OCI-LY7 (cell line): ENCODE results near the gene ST6GALNAC6. TPM values are rescaled to one million over a fixed set of nuclear protein-coding genes. Genes with fewer than 3 reads are reported as not detected.
A peak's percentile ranks its signal among the peaks of the same experiment; 100 is the strongest.

Source experiments
- BruUV-seq: library from RNA; stranded (reverse); fragments of 400-500 nt; replicated peaks from 2 replicates; lab custom pipeline; 2021; lab: Mats Ljungman, UMichigan
- CTCF ChIA-PET: fragments of 300-600 bp; sonication (Branson Sonifier 250); formaldehyde crosslinking; loops from one replicate; lab custom pipeline; 2022; ENCODE audit warnings: antibody characterized with exemption; ENCODE audit not compliant: unreplicated experiment; lab: Charles Lee
- POLR2A ChIA-PET: fragments of 300-600 bp; sonication (Branson Sonifier 250); formaldehyde crosslinking; loops from one replicate; lab custom pipeline; 2022; ENCODE audit warnings: antibody characterized with exemption; lab: Charles Lee
- DNase-seq: peaks from one replicate; pipeline ENCODE4 v3.0.0-alpha.2; 2015; ENCODE audit warnings: low spot score
- H2AFZ ChIP-seq: fragments of 200-600 bp; sonication (generic), shearing (Covaris generic); 2 replicates; pipeline ENCODE4 v1.6.1; 2014; ENCODE audit warnings: mild to moderate bottlenecking, antibody characterized with exemption, low read length, moderate library complexity
- H3K27ac ChIP-seq: fragments of 200-600 bp; sonication (generic); 2 replicates; pipeline ENCODE4 v1.5.1; 2014; ENCODE audit warnings: mixed run types, low read depth, mild to moderate bottlenecking, moderate library complexity, low read length, inconsistent platforms; ENCODE audit not compliant: poor library complexity, severe bottlenecking
- H3K36me3 ChIP-seq: fragments of 200-600 bp; sonication (generic); 2 replicates; pipeline ENCODE4 v1.6.1; 2014; ENCODE audit warnings: mild to moderate bottlenecking, antibody characterized with exemption, low read length, moderate library complexity, mixed read lengths; ENCODE audit not compliant: insufficient read depth
- H3K4me1 ChIP-seq: fragments of 200-600 bp; sonication (generic); 2 replicates; pipeline ENCODE4 v1.5.1; 2014; ENCODE audit warnings: mild to moderate bottlenecking, low read length; ENCODE audit not compliant: insufficient read depth, poor library complexity, severe bottlenecking
- H3K4me2 ChIP-seq: fragments of 200-600 bp; sonication (generic); 2 replicates; pipeline ENCODE4 v1.6.1; 2014; ENCODE audit warnings: mild to moderate bottlenecking, low read length
- H3K4me3 ChIP-seq: fragments of 200-600 bp; sonication (generic); 2 replicates; pipeline ENCODE4 v1.5.1; 2014; ENCODE audit warnings: mild to moderate bottlenecking, low read depth, low read length; ENCODE audit not compliant: poor library complexity, severe bottlenecking
- H3K79me2 ChIP-seq: fragments of 200-600 bp; sonication (generic); 2 replicates; pipeline ENCODE4 v1.6.1; 2016; ENCODE audit warnings: low read depth, mild to moderate bottlenecking, low read length, moderate library complexity, mixed read lengths; ENCODE audit not compliant: insufficient read depth
- H3K9me2 ChIP-seq: fragments of 200-600 bp; sonication (generic); 2 replicates; pipeline ENCODE4 v1.6.1; 2016; ENCODE audit warnings: mild to moderate bottlenecking, low read length, mixed read lengths; ENCODE audit not compliant: insufficient read depth
- H3K9me3 ChIP-seq: fragments of 200-600 bp; sonication (generic); 2 replicates; pipeline ENCODE4 v1.6.1; 2014; ENCODE audit warnings: mild to moderate bottlenecking, mixed run types, low read length, mixed read lengths
- H4K20me1 ChIP-seq: fragments of 200-600 bp; sonication (generic); 2 replicates; pipeline ENCODE4 v1.6.1; 2014; ENCODE audit warnings: mild to moderate bottlenecking, antibody characterized with exemption, low read length, moderate library complexity, mixed read lengths; ENCODE audit not compliant: insufficient read depth
- EZH2phosphoT487 ChIP-seq: fragments of 200-600 bp; sonication (generic); IDR thresholded peaks from 2 replicates; pipeline ENCODE4 v1.6.1; 2018; ENCODE audit warnings: low read depth, borderline replicate concordance, mild to moderate bottlenecking, mixed run types, antibody characterized with exemption, low read length, moderate library complexity, mixed read lengths
- intact Hi-C: fragments of 100-400 bp; cut with micrococcal nuclease; formaldehyde crosslinking; loops from one replicate; pipeline ENCODE4 v1.10.0; 2022; ENCODE audit not compliant: unreplicated experiment
- total RNA-seq, 2 experiments: library from RNA; depleted of rRNA in 1 of 2; stranded (reverse); fragments of >200 nt in 1 of 2; shearing (Covaris generic) in 1 of 2; gene quantifications; 2 replicates each; pipeline ENCODE4 v1.2.3, GENCODE V29; 2014 to 2022
- TF ChIP-seq, protein P1 (sequence below): fragments of 200-600 bp; sonication (generic); conservative IDR thresholded peaks from 2 replicates; pipeline ENCODE4 v1.5.1; 2014; ENCODE audit warnings: mild to moderate bottlenecking, antibody characterized with exemption, low read length, moderate library complexity, mixed read lengths

Gene ST6GALNAC6
- total RNA-seq, 2 experiments from 2014 or later = 43.7 to 51.3 TPM

DNA sequence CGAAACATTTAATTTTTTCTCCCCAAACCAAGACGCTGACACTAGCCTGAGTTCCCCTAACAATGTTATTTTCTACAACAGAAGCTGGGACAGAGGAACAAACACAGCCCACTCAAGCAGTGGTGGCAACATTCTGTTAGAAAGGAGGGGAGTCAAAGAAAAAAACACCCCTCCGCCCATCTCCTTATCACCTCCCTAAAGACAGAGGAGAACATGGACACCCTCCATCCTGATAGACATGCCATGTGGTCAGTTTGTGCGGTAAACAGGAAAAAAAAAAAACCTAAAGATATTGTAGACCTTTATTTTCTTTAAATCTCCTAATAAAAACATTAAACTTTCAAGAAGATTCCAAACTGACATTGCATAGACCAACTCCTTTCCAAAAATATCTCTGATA, 41.2 kb upstream of the ST6GALNAC6 start:
- peaks cover 7% of the 10 kb centered on the region; the same call in 1 of the 2 replicates for H4K20me1 ChIP-seq
- peaks cover 62% of the 10 kb centered on the region for H3K36me3 ChIP-seq
- peaks cover 19% of the 10 kb centered on the region; the same call in 1 of the 2 replicates for H3K79me2 ChIP-seq
- H3K9me3 ChIP-seq = no peaks in the 10 kb centered on the region
- ChIA-PET CTCF (no interaction called here), POLR2A (interaction anchor here (0.7 kb wide), 1 partner anchor 38 kb away, joined by 3 read pairs; no protein-coding TSS in a partner anchor)
- no TSS peak for BruUV-seq
- no peak overlapping the region for H3K4me3 ChIP-seq
- no peak for DNase-seq
- TF ChIP-seq, protein P1, sequence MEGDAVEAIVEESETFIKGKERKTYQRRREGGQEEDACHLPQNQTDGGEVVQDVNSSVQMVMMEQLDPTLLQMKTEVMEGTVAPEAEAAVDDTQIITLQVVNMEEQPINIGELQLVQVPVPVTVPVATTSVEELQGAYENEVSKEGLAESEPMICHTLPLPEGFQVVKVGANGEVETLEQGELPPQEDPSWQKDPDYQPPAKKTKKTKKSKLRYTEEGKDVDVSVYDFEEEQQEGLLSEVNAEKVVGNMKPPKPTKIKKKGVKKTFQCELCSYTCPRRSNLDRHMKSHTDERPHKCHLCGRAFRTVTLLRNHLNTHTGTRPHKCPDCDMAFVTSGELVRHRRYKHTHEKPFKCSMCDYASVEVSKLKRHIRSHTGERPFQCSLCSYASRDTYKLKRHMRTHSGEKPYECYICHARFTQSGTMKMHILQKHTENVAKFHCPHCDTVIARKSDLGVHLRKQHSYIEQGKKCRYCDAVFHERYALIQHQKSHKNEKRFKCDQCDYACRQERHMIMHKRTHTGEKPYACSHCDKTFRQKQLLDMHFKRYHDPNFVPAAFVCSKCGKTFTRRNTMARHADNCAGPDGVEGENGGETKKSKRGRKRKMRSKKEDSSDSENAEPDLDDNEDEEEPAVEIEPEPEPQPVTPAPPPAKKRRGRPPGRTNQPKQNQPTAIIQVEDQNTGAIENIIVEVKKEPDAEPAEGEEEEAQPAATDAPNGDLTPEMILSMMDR = no peak
- TF ChIP-seq EZH2phosphoT487 = no peak
- H3K4me1 ChIP-seq = peaks cover 38% of the 10 kb centered on the region
- intact Hi-C loops = no loop called here
- H3K9me2 ChIP-seq = no peaks in the 10 kb centered on the region
- H3K4me2 ChIP-seq = no peak overlapping the region
- no peak overlapping the region for H2AFZ ChIP-seq
- no peak overlapping the region for H3K27ac ChIP-seq

DNA sequence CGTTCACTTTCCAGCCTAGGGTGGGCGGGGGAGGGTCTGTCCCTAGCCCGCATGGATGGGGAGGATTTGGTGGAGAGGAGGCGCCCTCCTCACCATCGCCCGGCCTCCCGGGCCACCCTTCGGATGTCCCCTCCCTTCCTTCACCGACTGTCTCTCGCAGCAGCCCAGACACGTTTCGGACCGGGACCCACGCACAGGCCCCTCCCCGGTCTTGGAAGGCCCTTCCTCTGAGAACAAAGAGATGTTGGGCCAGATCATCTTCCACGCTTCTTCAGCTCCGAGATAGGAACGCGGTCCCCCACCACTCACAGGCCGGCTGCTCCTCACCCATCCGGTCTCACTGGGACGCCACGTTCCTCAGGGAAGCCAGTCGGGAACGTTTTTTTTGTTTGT, 38.9 kb upstream of the ST6GALNAC6 start:
- DNase-seq = no peak
- POLR2A ChIA-PET = no interaction called here
- peak overlapping the region; percentile 71 for H3K4me2 ChIP-seq

More for the DNA sequence above, 38.9 kb upstream of the ST6GALNAC6 start:
- CTCF ChIA-PET = no interaction called here
- Histone ChIP-seq H3K9me2 (no peaks in the 10 kb centered on the region), H3K4me3 (peak overlapping the region; percentile 81), H3K27ac (peak overlapping the region; percentile 15), H3K36me3 (peaks cover 52% of the 10 kb centered on the region), H3K79me2 (peaks cover 23% of the 10 kb centered on the region; the same call in 1 of the 2 replicates), H3K4me1 (peaks cover 33% of the 10 kb centered on the region), H3K9me3 (no peaks in the 10 kb centered on the region), H2AFZ (no peak overlapping the region), H4K20me1 (peaks cover 10% of the 10 kb centered on the region; the same call in 1 of the 2 replicates)
- TF ChIP-seq EZH2phosphoT487 = no peak
- TF ChIP-seq, protein P1 = no peak
- BruUV-seq = no TSS peak
- intact Hi-C loops = no loop called here
